Heart right ventricle (tissue), 16 donors: ENCODE results near the gene PNRC2. TPM values are rescaled to one million over a fixed set of nuclear protein-coding genes. Genes with fewer than 3 reads are reported as not detected.

Experiments used
- ATAC-seq, 8 donors: fragments of 200-7000 bp; cut with Tn5 transposase; one replicate each; pipeline ENCODE4 v1.9.1; 2020; ENCODE audit warnings: mild to moderate bottlenecking in 8 of 8, moderate library complexity in 8 of 8, moderate number of reproducible peaks in 1 of 8
- DNase-seq, 2 donors: peaks; one replicate each; pipeline ENCODE4 v3.0.0-alpha.2; 2020
- H3K27ac ChIP-seq, 10 donors: fragments of 200-600 bp; sonication (generic) in 2 of 10; one replicate each; pipeline versions ENCODE4 v1.5.0 to v1.8.0; 2020 to 2022; ENCODE audit warnings: mild to moderate bottlenecking in 3 of 10
- H3K27me3 ChIP-seq, 7 donors: fragments of 200-600 bp; one replicate each; pipeline ENCODE4 v1.8.0; 2021 to 2022; ENCODE audit warnings: mild to moderate bottlenecking in 2 of 7
- H3K36me3 ChIP-seq, 9 donors: fragments of 200-600 bp; sonication (generic) in 1 of 9; one replicate each; pipeline versions ENCODE4 v1.5.0 to v1.8.0; 2020 to 2022; ENCODE audit warnings: mild to moderate bottlenecking in 2 of 9
- H3K4me1 ChIP-seq, 9 donors: fragments of 200-600 bp; sonication (generic) in 1 of 9; one replicate each; pipeline versions ENCODE4 v1.5.0 to v1.8.0; 2020 to 2022; ENCODE audit warnings: mild to moderate bottlenecking in 4 of 9
- H3K4me3 ChIP-seq, 10 donors: fragments of 200-600 bp; sonication (generic) in 2 of 10; one replicate each; pipeline versions ENCODE4 v1.5.0 to v1.8.0; 2020 to 2022; ENCODE audit warnings: mild to moderate bottlenecking in 7 of 10, moderate library complexity in 2 of 10
- H3K9me3 ChIP-seq, 11 donors: fragments of 200-600 bp in 10 of 11; sonication (generic) in 2 of 11; one replicate each; pipeline versions ENCODE4 v1.5.0 to v1.8.0; 2013 to 2022; ENCODE audit warnings: mild to moderate bottlenecking in 2 of 11, control low read depth in 1 of 11, moderate library complexity in 1 of 11
- CTCF ChIP-seq, 9 donors: fragments of 200-600 bp; sonication (generic) in 2 of 9; IDR thresholded peaks; one replicate each; pipeline versions ENCODE4 v1.5.0 to v1.8.0; 2021 to 2022; ENCODE audit warnings: antibody characterized with exemption in 9 of 9, mild to moderate bottlenecking in 5 of 9, moderate library complexity in 1 of 9
- WGBS, 2 donors: extraction: QIAGEN DNeasy Blood & Tissue Kit; methylation state at CpG; one replicate each; pipeline ENCODE4 v1.1.7; 2013; ENCODE audit warnings: inconsistent platforms in 1 of 2; 5-methylcytosine and 5-hydroxymethylcytosine counted together
- intact Hi-C, 10 donors: fragments of 100-400 bp; cut with DNase I; formaldehyde crosslinking; loops; one replicate each; pipeline versions ENCODE4 v1.11.1 to v1.14.2; 2022
- polyA plus RNA-seq, 2 donors: library from polyadenylated mRNA; stranded (reverse); fragments of 200-250 nt; gene quantifications; one replicate each; pipeline ENCODE4 v1.2.3, GENCODE V29; 2013
- total RNA-seq, 10 donors: library from RNA; stranded (reverse); fragmentation: NEBNext Ultra II Directional in 3 of 10; extraction: Animal tissue kit (Norgen Biotek cat#: 25700) in 3 of 10; gene quantifications; one replicate each; pipeline versions ENCODE4 v1.2.1 to v1.2.4, GENCODE V29; 2021 to 2023
- donor health status: Arrhythmogenic right ventricular cardiomyopathy.
- donor health status: ischemic (EF 13 %, LVEDD 7.1; RV severe dilation, severe dysfunction).
- donor health status: healthy with polysubstance abuse.
- donor health status: DM: no; HTN: yes; CAD: no.
- donor health status: DM: no; HTN: no; CAD: no.
- donor health status: ischemic (EF 25% LVEDD 6.9; RV normal size, moderate dysfunction).
- donor health status: ischemic (EF 25% LVEDD 5.7; RV mildly dilated, moderate dysfunction).
- donor health status: healthy.
- donor health status: DM: yes; HTN: yes; CAD: no.
- donor health status: Ischemic cardiomyopathy.
- donor health status: ischemic (EF 35%, LVEDD 5.7; RV mildly dilated, moderate dysfunction).
- donor health status: nonischemic (EF 11% LVEDD 7.7; RV severe dilation, severe dysfunction).
- donor health status: DM: yes; HTN: yes; CAD: no.
- donor health status: PGD.
- donor health status: ischemic (EF 29% LVEDD 5.4; RV normal size, mild dysfunction).
- donor health status: nonischemic (EF 23%, LVEDD 6.1; RV moderate dilation, normal function).

The PNRC2 gene
- total and polyA plus RNA-seq, 12 donors = 58.4 to 129 (median 83.2) TPM

GRCh38 chr1:23930861-23931490 is 28.7 kb upstream of the PNRC2 start:
- H3K27me3 ChIP-seq = no peaks in the 10 kb centered on the region
- no peaks in the 10 kb centered on the region for H3K36me3 ChIP-seq
- WGBS, 2 donors = 53 to 56% methylated on average over 11 of the region's 11 CpGs
- no peak for DNase-seq
- no peak overlapping the region for H3K4me3 ChIP-seq
- H3K4me1 ChIP-seq = peaks cover 0 to 11% (median 0%) of the 10 kb centered on the region in 9 donors
- no peak for TF ChIP-seq CTCF (IDR thresholded peaks at IDR 0.05)
- H3K27ac ChIP-seq = no peak overlapping the region
- intact Hi-C loops = no loop called here
- no peak for ATAC-seq
- H3K9me3 ChIP-seq = no peaks in the 10 kb centered on the region

- peaks cover 0 to 11% (median 0%) of the 10 kb centered on the region in 9 donors for H3K4me1 ChIP-seq
- no peaks in the 10 kb centered on the region for H3K27me3 ChIP-seq
- no peaks in the 10 kb centered on the region for H3K36me3 ChIP-seq
- DNase-seq = no peak
- intact Hi-C loops = no loop called here
- TF ChIP-seq CTCF (IDR thresholded peaks at IDR 0.05) = no peak
- no peak for ATAC-seq
- WGBS, 2 donors = 85 to 88% methylated on average over 1 of the region's 1 CpG
- H3K4me3 ChIP-seq = no peak overlapping the region
- H3K9me3 ChIP-seq = no peaks in the 10 kb centered on the region
- H3K27ac ChIP-seq = no peak overlapping the region
Measured at GRCh38 chr1:23931491-23931880, 28.1 kb upstream of the PNRC2 start.

- Histone ChIP-seq H3K27me3 (no peaks in the 10 kb centered on the region), H3K36me3 (no peaks in the 10 kb centered on the region), H3K27ac (no peak overlapping the region), H3K4me1 (peaks cover 0 to 3% (median 0%) of the 10 kb centered on the region in 9 donors), H3K4me3 (no peak overlapping the region), H3K9me3 (no peaks in the 10 kb centered on the region)
- DNase-seq = no peak
- TF ChIP-seq CTCF (IDR thresholded peaks at IDR 0.05) = no peak
- intact Hi-C loops = no loop called here
- ATAC-seq = no peak
- WGBS, 2 donors = 49 to 57% methylated on average over 6 of the region's 6 CpGs
Measured at GRCh38 chr1:23936481-23937176, 23.0 kb upstream of the PNRC2 start.

- TF ChIP-seq CTCF (IDR thresholded peaks at IDR 0.05) = no peak
- Histone ChIP-seq H3K4me1 (no peaks in the 10 kb centered on the region), H3K9me3 (peaks cover 0 to 17% (median 0%) of the 10 kb centered on the region in 11 donors), H3K27ac (no peak overlapping the region), H3K4me3 (no peak overlapping the region), H3K36me3 (no peaks in the 10 kb centered on the region), H3K27me3 (no peaks in the 10 kb centered on the region)
- ATAC-seq (no peak), DNase-seq (no peak)
- intact Hi-C loops = no loop called here
Measured at GRCh38 chr1:23947366-23947765, 12.3 kb upstream of the PNRC2 start.
